D721Med (cell line): ENCODE data around the gene LTO1.
"Not testable (repeated sequence)": the region's sequence is repeated elsewhere in the genome, so short reads cannot be mapped to it uniquely, and the experiment has no call there.

ENCODE experiments used
- DNase-seq: peaks from one replicate; pipeline ENCODE4 v3.0.0; 2011; ENCODE audit warnings: low spot score; ENCODE audit not compliant: insufficient read length
- FAIRE-seq: peaks from 2 replicates; lab custom pipeline; 2011; peaks lifted over from hg19 to GRCh38; lab: Jason Lieb, UNC
- CTCF ChIP-seq: IDR thresholded peaks from 2 replicates; pipeline ENCODE4 v1.5.1; 2012; ENCODE audit warnings: mild to moderate bottlenecking, control low read depth; ENCODE audit not compliant: insufficient read depth; ENCODE audit errors: missing control alignments

LTO1 gene

GRCh38 chr11:69625476-69625875 is 49.7 kb downstream of the LTO1 start:
- no peak for TF ChIP-seq CTCF
- FAIRE-seq (no peak), DNase-seq (no peak)

- DNase-seq (no peak), FAIRE-seq (no peak)
- TF ChIP-seq CTCF: no peak
These were observed 50.9 kb downstream of the LTO1 start for GRCh38 chr11:69624293-69624692.

- DNase-seq, FAIRE-seq: not testable (repeated sequence)
These were observed 53.0 kb downstream of the LTO1 start for GRCh38 chr11:69622097-69622681.

- DNase-seq (no peak), FAIRE-seq (no peak)
- no peak for TF ChIP-seq CTCF
These were observed 54.4 kb downstream of the LTO1 start for GRCh38 chr11:69620683-69621290.

- FAIRE-seq (no peak), DNase-seq (no peak)
- no peak for TF ChIP-seq CTCF
These were observed 56.9 kb downstream of the LTO1 start for GRCh38 chr11:69618237-69618636.

GRCh38 chr11:69617682-69618081 is 57.5 kb downstream of the LTO1 start:
- no peak for TF ChIP-seq CTCF
- FAIRE-seq: no peak
- DNase-seq: no peak

- FAIRE-seq: no peak
- no peak for DNase-seq
These were observed 57.9 kb downstream of the LTO1 start for GRCh38 chr11:69617220-69617619.

More at GRCh38 chr11:69617220-69617619, 57.9 kb downstream of the LTO1 start:
- TF ChIP-seq CTCF: no peak
